Keratinocyte (primary cell): ENCODE data around the gene CLCN1. TPM values are rescaled to one million over a fixed set of nuclear protein-coding genes. Genes with fewer than 3 reads are reported as not detected.

Experiments used
- DNase-seq: peaks from one replicate; pipeline ENCODE4 v3.0.0-alpha.2; 2011; ENCODE audit warnings: low read depth, missing footprints, low spot score
- FAIRE-seq: peaks from 2 replicates; lab custom pipeline; 2011; peaks lifted over from hg19 to GRCh38; lab: Jason Lieb, UNC
- H2AFZ ChIP-seq: 2 replicates; pipeline ENCODE4 v1.6.0; 2012; ENCODE audit warnings: low read length, control low read depth, inconsistent platforms; ENCODE audit not compliant: control insufficient read depth
- H3K27ac ChIP-seq: 2 replicates; pipeline ENCODE4 v1.5.1; 2011; ENCODE audit warnings: low read length; ENCODE audit not compliant: control insufficient read depth, insufficient read depth
- H3K27me3 ChIP-seq: 3 replicates; pipeline ENCODE4 v1.6.0; 2011; ENCODE audit warnings: low read length; ENCODE audit not compliant: control insufficient read depth, insufficient read depth; ENCODE audit errors: extremely low read depth
- H3K36me3 ChIP-seq, 2 experiments: 2 replicates in 1 of 2; 3 replicates in 1 of 2; pipeline ENCODE4 v1.5.1; 2011; ENCODE audit warnings: low read length in 2 of 2, mild to moderate bottlenecking in 1 of 2; ENCODE audit not compliant: control insufficient read depth in 2 of 2, insufficient read depth in 2 of 2; ENCODE audit errors: extremely low read depth in 1 of 2
- H3K4me1 ChIP-seq: 3 replicates; pipeline ENCODE4 v1.5.1; 2011; ENCODE audit warnings: low read length; ENCODE audit not compliant: control insufficient read depth, insufficient read depth; ENCODE audit errors: extremely low read depth
- H3K4me2 ChIP-seq: 3 replicates; pipeline ENCODE4 v1.6.0; 2011; ENCODE audit warnings: low read depth, low read length; ENCODE audit not compliant: control insufficient read depth, insufficient read depth; ENCODE audit errors: extremely low read depth
- H3K4me3 ChIP-seq, 3 experiments: fragments of 200-600 bp in 1 of 3; sonication (generic) in 1 of 3; 2 replicates in 2 of 3; 3 replicates in 1 of 3; pipeline ENCODE4 v1.5.1; 2011 to 2016; ENCODE audit warnings: low read length in 3 of 3, mild to moderate bottlenecking in 3 of 3, control low read depth in 2 of 3, inconsistent platforms in 1 of 3, low read depth in 1 of 3, mixed read lengths in 1 of 3, mixed run types in 1 of 3, moderate library complexity in 1 of 3; ENCODE audit not compliant: control insufficient read depth in 2 of 3, insufficient read depth in 2 of 3; ENCODE audit errors: extremely low read depth in 1 of 3
- H3K79me2 ChIP-seq: 2 replicates; pipeline ENCODE4 v1.6.0; 2012; ENCODE audit warnings: low read length; ENCODE audit not compliant: control insufficient read depth, insufficient read depth
- H3K9ac ChIP-seq: 3 replicates; pipeline ENCODE4 v1.6.0; 2011; ENCODE audit warnings: low read length; ENCODE audit not compliant: control insufficient read depth, insufficient read depth; ENCODE audit errors: extremely low read depth
- H3K9me1 ChIP-seq: 3 replicates; pipeline ENCODE4 v1.6.0; 2011; ENCODE audit warnings: low read length; ENCODE audit not compliant: control insufficient read depth, insufficient read depth; ENCODE audit errors: extremely low read depth
- H3K9me3 ChIP-seq: 2 replicates; pipeline ENCODE4 v1.5.1; 2012; ENCODE audit warnings: low read depth, low read length; ENCODE audit not compliant: control insufficient read depth
- H4K20me1 ChIP-seq: 3 replicates; pipeline ENCODE4 v1.6.0; 2011; ENCODE audit warnings: low read length; ENCODE audit not compliant: control insufficient read depth, insufficient read depth; ENCODE audit errors: extremely low read depth
- EZH2 ChIP-seq: IDR thresholded peaks from one replicate; pipeline ENCODE4 v1.6.1; 2012; ENCODE audit warnings: inconsistent platforms, mild to moderate bottlenecking, low read length, moderate library complexity
- dilution Hi-C: fragments of 300-500 bp; cut with MboI; formaldehyde crosslinking; loops from one replicate; pipeline ENCODE4 v1.7.0; 2020; ENCODE audit warnings: low sequenced_read_pairs; ENCODE audit not compliant: extremely low pct_ligation_motif_present
- polyA plus RNA-seq, 5 experiments: library from polyadenylated mRNA; depleted of rRNA in 3 of 5; stranded (reverse) in 3 of 5; stranded (forward) in 1 of 5; unstranded in 1 of 5; fragments of >200 nt; gene quantifications; 1 replicate in 1 of 5; 2 replicates in 3 of 5; 3 replicates in 1 of 5; pipeline versions ENCODE4 v1.2.1 to v1.2.3, GENCODE V29; 2011 to 2012; ENCODE audit warnings: missing spikeins in 2 of 5, low read depth in 1 of 5, low replicate concordance in 1 of 5
- TF ChIP-seq, protein P1 (sequence below), 3 experiments: IDR thresholded peaks in 1 of 3; conservative IDR thresholded peaks in 1 of 3; optimal IDR thresholded peaks in 1 of 3; 2 replicates in 2 of 3; 3 replicates in 1 of 3; pipeline versions ENCODE3 to v1.5.1; 2011; ENCODE audit warnings: low read length in 3 of 3, mild to moderate bottlenecking in 3 of 3, moderate library complexity in 2 of 3, control low read depth in 1 of 3, inconsistent platforms in 1 of 3; ENCODE audit not compliant: insufficient read depth in 2 of 3; ENCODE audit errors: extremely low read depth in 1 of 3

Gene CLCN1
- polyA plus RNA-seq, 1 donor (not counting 4 experiments of a cell fraction or from before 2014, with no cell fraction given): not detected

DNA sequence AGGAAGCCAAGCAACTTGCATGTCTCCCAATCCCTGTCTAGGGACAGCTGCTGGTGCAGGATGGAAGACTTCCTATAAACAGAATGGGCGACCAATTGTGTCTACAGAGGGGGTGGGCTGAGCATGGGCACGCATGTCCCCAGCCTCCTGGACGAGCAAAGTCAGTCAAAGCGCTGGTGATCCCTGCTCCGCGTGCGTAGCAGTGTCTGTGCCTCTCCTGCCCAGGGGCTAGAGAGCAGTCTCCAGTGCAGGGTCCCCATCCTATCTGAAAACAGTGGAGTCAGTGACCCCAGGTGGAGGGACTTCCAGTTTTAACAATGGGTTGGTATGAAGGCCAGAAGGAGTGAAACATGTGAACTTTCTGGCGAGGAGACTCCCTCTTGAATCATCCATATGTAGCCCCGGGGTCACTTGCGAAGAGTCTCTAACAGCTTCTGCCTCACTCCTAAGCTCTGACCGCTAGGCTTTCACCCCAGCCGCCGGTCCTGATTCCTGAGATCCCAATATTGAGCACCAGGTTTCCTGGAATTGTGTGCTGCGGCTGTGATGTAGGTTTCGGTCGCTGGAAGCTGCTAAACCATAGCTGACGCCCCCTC, 28.5 kb upstream of the CLCN1 start:
- Histone ChIP-seq H3K27me3 (no peaks in the 10 kb centered on the region), H3K79me2 (peaks cover 33% of the 10 kb centered on the region), H3K4me1 (peaks cover 39% of the 10 kb centered on the region), H4K20me1 (no peaks in the 10 kb centered on the region), H3K9me3 (no peaks in the 10 kb centered on the region), H2AFZ (peak overlapping the region; percentile 28), H3K27ac (no peak overlapping the region), H3K9ac (no peak overlapping the region), H3K4me2 (peak overlapping the region; percentile 52), H3K36me3 (peaks cover 6 to 15% of the 10 kb centered on the region in 2 experiments), H3K4me3 (no peak overlapping the region), H3K9me1 (no peaks in the 10 kb centered on the region)
- DNase-seq (no peak), FAIRE-seq (no peak)
- dilution Hi-C loops: no loop called here
- no peak for TF ChIP-seq EZH2
- TF ChIP-seq, protein P1, sequence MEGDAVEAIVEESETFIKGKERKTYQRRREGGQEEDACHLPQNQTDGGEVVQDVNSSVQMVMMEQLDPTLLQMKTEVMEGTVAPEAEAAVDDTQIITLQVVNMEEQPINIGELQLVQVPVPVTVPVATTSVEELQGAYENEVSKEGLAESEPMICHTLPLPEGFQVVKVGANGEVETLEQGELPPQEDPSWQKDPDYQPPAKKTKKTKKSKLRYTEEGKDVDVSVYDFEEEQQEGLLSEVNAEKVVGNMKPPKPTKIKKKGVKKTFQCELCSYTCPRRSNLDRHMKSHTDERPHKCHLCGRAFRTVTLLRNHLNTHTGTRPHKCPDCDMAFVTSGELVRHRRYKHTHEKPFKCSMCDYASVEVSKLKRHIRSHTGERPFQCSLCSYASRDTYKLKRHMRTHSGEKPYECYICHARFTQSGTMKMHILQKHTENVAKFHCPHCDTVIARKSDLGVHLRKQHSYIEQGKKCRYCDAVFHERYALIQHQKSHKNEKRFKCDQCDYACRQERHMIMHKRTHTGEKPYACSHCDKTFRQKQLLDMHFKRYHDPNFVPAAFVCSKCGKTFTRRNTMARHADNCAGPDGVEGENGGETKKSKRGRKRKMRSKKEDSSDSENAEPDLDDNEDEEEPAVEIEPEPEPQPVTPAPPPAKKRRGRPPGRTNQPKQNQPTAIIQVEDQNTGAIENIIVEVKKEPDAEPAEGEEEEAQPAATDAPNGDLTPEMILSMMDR (optimal IDR thresholded peaks at IDR 0.05 in 1 of 3, IDR thresholded peaks at IDR 0.05 in 1 of 3, conservative IDR thresholded peaks at IDR 0.05 in 1 of 3; ENCODE audit: extremely low read depth in 1 of 3, insufficient read depth in 2 of 3, low read length in 3 of 3): no peak

DNA sequence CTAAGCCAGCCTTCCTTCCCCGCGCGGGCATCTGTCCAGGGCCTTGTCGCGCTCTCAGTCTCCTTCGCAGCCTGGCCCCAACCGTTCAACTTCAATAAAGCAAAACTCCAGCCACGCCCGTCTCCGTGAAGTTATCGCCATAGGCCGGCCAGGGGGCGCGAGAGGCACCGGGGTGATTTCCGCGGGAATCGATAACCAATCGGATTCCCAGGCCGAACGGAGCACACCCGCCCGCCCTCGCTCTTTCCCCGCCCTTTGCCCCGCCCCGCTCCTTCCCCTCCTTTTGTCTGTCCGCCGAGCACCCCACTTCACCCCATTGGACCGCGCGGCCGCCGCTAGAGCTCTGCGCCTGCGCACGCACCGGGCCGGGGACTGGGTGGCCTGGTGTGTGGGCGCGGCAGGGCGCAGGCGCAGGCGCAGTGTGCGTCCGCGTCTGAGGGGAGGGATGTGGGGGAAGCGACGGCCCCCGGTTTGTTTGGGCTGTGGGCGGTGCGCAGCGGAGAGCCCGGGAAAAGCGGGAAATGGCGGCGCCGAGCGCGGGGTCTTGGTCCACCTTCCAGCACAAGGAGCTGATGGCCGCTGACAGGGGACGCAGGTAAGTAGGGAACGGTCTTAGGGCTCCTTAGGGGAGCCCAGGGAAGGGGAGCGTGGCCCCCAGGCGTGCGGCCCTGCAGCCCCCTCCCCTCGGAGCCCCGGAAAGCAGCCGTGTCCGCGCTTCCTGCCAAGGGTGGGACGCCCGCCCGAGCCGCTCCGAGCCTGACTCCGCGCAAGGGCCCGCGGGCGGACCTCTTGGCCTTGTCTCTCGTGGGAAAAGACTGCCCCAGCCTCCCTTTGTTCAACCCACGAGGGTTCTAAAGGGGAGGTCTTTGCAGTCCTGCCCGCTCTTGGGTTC, 27.7 kb upstream of the CLCN1 start, which contains the start of gene CASP2:
CASP2 (plus strand) TSS at position 417 of the 892 bp plus-strand sequence; CDS start at position 522, 105 bp downstream.
- Histone ChIP-seq H3K4me2 (peak within 1 kb of the TSS; percentile 92), H3K9me3 (no peaks in the 10 kb centered on the region), H4K20me1 (no peaks in the 10 kb centered on the region), H2AFZ (peak within 1 kb of the TSS; percentile 86), H3K4me3 (peak within 1 kb of the TSS; percentile 68 to 92 (median 87)), H3K27me3 (no peaks in the 10 kb centered on the region), H3K79me2 (peaks cover 33% of the 10 kb centered on the region), H3K27ac (peak within 1 kb of the TSS; percentile 53), H3K9ac (peak within 1 kb of the TSS; percentile 94), H3K9me1 (no peaks in the 10 kb centered on the region), H3K36me3 (peaks cover 7 to 20% of the 10 kb centered on the region in 2 experiments), H3K4me1 (peaks cover 39% of the 10 kb centered on the region)
- DNase-seq: peak; percentile 68
- TF ChIP-seq, protein P1 (optimal IDR thresholded peaks at IDR 0.05 in 1 of 3, IDR thresholded peaks at IDR 0.05 in 1 of 3, conservative IDR thresholded peaks at IDR 0.05 in 1 of 3; ENCODE audit: extremely low read depth in 1 of 3, insufficient read depth in 2 of 3, low read length in 3 of 3): peak in 1 of 3 experiments; percentile 38
- no peak for TF ChIP-seq EZH2
- FAIRE-seq: no peak
- dilution Hi-C loops: no loop called here
